LoVo (cell line): ENCODE results near the gene BEAN1.
"Not testable (repeated sequence)": the region's sequence is repeated elsewhere in the genome, so short reads cannot be mapped to it uniquely, and the experiment has no call there.

ENCODE experiments used
- DNase-seq: peaks from one replicate; pipeline ENCODE4 v3.0.0-alpha.2; 2016; ENCODE audit warnings: low spot score

BEAN1 gene

DNA sequence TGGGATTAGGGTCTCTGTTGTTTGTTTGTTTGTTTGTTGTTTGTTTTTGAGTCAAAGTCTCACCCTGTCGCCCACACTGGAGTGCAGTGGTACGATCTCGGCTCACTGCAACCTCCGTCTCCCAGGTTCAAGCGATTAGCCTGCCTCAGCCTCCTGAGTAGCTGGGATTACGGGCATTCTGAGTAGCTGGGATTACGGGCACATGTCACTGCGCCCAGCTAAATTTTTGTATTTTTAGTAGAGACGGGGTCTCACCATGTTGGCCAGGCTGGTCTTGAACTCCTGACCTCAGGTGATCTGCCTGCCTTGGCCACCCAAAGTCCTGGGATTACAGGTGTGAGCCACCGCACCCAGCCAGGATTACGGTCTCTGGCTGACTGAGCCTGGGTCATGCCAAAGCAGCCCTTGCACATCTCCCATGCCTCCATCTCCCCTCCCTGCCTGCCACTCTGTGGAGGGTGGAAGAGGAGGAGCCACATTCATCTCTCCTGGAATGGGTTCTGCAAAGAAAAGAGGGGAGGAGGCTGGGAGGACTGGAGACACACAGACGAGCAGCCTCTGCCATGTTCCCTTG lies 59.2 kb downstream of the BEAN1 start:
- DNase-seq: no peak

DNA sequence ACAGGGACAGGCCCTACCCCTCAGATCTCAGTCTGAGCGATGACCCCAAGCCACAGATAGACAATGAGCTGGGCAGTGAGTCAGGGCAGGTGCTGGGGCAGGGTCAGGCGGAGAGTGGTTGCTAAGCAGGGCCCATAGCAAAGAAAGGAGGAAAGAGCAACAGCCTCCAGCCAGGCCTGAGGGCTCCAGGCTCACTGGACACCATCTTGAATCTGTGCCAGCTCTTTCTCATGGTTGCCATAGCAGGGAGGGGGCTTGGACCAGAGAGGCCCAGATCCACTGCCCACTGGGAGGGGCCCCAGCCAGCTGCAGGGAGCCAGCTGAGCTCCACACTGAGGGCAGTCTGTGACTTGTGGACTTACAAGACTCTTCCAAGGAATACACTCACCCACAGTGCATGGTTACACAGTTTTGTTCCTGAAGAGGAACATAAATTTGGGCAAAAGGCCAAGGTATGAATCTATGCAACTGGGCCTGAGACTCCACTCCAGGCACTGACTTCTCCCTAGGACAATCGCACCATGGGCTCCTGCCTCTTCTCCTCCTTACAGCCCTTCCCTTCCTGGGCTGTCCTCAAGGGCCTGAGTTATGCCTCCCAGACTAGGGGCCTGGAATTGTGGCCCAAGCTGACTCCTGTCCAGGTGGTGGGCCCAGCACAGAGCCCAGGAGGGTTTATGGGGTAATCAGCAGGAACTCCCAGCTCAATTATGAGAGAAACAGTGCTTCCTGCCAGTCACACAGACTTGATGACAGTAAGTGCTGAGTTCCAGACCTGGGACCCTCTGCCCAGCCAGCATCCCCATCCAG lies 59.9 kb downstream of the BEAN1 start:
- no peak for DNase-seq

DNA sequence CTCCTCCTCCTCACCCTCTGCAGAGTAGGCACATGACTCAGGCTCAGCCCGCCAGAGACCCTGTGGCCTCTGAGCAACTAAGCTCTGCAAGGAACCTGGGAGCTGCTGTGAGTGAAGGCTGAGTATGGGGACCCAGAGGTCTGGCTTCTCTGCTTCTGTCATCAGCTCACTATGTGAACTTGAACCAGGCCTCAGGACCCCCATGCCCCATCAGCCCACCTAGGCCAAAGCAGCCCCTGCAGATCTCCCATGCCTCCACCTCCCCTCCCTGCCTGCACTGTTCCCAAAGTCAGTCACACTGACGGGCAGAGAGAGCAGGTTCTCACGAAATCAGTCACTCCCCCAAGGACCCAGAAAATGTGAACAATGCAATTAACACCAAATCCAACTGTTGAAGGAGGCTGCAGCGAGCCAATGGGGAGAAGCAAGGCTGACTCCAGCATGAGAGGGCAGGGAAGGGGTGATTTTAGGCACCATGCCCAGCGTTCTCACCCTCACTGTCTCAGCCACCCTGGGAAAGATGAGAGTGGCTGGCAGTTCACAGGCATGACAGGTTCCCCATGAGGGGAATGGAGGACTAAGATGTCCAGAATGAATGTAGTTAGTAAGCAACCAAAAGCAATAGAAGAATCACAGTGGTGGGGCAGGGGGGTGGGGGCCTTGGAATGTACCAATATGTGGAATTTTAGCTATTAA lies 60.6 kb downstream of the BEAN1 start:
- DNase-seq: no peak

DNA sequence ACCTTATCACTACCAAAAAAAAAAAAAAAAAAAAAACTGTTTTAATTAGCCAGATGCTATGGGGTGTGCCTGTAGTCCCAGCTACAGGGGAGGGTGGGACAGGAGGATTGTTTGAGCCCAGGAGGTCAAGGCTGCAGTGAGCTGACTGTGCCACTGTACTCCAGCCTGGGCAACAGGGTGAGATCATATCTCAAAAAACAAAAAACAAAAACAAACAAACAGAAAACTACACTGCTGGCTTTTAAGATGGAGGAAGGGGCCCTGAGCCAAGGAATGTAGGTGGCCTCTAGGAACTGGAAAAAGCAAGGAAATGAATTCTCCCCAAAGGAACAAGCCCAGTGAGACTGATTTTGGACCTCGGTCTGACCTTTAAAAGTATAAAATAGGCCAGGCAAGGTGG lies 61.4 kb downstream of the BEAN1 start:
- no peak for DNase-seq

DNA sequence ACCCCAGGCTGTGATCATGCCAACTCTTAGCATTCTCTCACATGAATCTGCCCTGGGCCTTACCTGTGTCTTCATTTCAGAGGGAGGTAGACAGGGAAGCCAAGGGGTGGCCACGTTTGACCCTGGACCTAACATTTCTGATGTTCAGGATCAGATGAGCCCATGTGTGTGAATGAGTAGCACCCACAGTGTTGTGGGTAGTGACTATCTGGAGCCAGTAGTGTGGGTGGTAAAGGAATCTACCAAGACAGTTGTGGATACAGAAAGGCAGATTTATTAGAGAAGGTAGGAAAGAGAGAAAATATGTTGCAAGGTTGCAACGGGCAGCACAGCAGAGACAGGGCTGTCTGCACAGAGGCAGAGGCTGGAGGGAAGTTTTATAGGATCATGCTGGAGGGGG lies 62.3 kb downstream of the BEAN1 start:
- DNase-seq: no peak

DNA sequence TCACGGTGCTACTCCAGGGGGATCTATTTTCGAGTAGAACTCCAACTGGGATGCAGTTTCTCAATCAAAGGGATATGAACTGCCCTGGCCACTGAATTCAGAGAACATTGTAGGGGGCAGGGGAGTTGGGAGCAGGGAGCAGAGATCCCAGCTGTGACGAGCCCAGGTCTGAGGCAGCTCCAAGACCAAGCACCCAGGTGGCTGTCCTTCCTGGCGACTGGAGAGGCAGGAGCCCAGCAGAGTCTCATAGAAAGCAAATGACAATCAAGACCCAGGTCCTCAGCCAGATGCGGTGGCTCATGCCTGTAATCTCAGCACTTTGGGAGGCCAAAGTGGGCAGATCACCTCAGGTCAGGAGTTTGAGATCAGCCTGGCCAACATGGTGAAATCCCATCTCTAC lies 62.7 kb downstream of the BEAN1 start:
- DNase-seq: no peak

DNA sequence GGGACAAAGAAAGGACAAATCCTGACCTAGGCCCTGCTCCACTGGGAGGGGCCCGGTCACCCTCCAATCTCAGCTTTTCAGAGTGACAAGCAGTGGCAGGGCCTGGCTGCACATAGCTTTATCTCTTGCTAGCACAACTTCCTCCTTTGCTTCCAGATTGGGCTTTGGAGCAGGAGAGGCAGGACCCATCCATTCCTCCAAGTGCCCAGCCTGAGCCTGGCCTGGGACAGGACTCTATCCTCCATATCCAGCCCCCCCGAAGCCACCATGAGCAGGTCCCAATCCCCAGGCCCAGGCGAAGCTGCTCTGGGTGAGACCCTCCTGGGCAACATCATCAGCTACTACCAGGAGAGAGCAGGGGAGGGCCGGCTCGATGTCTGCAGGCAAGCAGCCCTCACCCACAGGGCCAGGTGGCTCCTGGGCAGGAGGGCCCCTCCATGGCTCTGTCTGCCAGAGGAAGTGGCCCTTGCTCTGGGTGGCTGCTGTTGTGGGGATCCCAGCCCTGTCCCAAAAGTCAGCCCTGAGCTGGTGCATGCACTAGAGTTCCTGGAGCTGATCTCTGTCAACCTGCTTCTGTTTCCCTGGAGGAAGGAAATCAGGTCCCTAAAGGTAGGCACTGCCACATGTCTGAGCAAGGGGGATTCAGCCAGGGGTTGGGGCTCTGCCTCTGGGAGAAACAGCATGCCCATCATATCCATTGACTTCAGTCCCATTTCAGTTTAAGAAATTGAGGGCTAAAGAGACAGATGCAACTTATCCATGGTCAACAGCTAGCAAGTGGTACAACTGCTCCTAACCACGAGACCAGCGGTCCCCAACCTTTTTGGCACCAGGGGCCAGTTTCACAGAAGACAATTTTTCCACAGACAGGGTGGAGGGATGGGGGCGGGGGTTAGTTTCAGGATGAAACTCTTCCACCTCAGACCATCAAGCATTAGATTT lies 64.0 kb downstream of the BEAN1 start:
- no peak for DNase-seq

DNA sequence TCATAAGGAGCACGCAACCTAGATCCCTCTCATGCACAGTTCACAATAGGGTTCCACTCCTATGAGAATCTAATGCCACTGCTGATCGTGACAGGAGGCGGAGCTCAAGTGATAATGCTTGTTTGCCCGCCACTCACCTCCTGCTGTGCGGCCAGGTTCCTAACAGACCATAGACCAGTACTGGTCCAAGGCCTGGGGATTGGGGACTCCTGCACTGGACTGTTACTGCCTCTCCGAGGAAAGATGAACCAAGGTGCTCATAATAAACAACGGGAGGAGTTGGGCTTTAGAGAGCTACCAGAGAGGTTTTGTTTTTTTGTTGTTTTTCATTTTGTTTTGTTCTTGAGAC lies 64.6 kb downstream of the BEAN1 start:
- no peak for DNase-seq

DNA sequence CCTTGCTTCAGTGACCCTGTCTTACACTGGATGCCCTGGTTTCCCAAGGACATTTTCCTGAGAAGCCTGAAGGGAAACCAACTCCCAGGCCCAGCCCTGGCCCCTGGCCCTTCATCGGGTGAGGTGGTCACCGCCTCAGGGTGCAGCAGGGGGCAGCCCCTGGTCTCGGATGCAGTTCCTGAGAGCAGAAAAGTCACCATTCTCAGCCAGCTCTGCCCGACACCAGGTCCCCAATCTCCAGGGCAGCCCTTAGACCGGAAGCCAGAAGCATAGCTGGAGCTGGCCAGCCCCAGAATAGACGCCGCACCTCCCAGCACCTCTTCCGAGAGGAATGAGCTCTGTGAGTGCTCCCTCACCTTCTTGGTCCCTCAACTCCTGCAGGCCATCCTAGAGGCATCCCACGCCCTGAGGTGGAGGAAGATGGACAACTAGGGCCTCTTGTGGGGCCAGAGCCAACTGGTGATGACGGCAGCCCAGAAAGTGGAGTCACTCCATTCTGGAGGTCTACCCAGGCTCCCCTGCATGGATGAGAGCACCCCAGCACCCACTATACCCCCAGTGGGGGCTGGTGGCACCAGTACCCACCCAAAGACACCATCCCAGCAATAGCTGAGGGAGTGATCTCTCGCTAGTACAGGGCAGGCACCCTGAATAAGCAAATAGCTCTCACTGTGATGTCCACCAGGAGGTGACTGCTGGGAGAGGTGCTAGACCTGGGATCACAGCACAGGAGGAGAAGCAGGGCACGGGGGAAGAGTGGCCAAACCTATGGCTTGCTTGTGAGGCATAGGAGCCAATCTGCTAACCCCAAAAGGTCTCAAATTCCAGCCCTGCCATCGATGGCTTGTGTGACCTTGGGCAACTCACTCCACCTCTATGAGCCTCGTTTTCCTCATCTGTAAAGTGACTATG lies 66.7 kb downstream of the BEAN1 start:
- DNase-seq: no peak

DNA sequence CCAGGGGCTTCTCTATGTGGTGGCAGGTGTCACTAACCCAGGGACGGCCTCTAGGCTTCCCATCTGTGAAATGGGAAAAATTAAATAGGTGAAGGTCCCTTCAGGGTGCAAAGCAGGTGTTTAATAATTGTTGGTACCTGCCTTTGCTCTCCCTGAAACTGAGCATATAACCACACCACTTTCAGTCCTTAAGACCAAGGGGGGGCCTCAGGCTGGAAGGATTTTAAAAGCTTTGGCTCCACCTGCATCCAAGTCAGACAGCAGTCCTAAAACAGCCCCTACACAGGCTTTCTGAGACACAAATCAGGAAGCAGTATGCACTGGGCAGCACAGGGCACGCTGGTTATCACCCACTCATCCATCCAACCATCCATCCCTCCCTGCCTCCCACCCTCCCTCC lies 67.8 kb downstream of the BEAN1 start:
- DNase-seq: no peak

DNA sequence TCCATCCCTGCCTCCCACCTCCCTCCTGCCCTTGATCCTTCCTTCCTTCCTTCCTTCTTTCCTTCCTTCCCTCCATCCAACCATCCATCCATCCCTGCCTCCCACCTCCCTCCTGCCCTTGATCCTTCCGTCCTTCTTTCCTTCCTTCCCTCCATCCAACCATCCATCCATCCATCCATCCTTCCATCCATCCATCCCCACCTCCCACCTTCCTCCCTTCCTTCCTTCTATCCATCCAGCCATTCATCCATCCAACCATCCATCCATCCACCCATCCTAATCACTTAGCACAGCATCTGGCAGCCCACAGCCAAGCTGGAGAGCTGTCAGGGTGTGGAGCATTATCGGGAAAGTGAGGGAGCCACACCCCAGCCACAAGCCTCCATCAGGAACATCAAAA lies 68.3 kb downstream of the BEAN1 start:
- DNase-seq: no peak

DNA sequence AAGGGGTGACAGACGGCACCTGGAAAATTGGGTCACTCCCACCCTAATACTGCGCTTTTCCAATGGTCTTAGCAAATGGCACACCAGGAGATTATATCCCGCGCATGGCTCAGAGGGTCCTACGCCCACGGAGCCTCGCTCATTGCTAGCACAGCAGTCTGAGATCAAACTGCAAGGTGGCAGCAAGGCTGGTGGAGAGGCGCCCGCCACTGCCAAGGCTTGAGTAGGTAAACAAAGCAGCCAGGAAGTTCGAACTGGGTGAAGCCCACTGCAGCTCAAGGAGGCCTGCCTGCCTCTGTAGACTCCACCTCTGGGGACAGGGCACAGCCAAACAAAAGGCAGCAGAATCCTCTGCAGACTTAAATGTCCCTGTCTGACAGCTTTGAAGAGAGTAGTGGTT lies 69.1 kb downstream of the BEAN1 start:
- DNase-seq: not testable (repeated sequence)

DNA sequence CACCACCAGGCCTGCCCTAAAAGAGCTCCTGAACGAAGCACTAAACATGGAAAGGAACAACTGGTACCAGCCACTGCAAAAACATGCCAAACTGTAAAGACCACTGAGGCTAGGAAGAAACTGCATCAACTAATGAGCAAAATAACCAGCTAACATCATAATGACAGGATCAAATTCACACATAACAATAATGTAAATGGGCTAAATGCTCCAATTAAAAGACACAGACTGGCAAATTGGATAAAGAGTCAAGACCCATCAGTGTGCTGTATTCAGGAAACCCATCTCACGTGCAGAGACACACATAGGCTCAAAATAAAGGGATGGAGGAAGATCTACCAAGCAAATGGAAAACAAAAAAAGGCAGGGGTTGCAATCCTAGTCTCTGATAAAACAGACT lies 70.8 kb downstream of the BEAN1 start:
- DNase-seq: not testable (repeated sequence)

DNA sequence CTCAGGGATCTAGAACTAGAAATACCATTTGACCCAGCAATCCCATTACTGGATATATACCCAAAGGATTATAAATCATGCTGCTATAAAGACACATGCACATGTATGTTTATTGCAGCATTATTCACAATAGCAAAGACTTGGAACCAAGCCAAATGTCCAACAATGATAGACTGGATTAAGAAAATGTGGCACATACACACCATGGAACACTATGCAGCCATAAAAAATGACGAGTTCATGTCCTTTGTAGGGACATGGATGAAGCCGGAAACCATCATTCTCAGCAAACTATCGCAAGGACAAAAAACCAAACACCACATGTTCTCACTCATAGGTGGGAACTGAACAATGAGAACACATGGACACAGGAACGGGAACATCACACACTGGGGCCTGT lies 74.5 kb downstream of the BEAN1 start:
- not testable (repeated sequence) for DNase-seq

DNA sequence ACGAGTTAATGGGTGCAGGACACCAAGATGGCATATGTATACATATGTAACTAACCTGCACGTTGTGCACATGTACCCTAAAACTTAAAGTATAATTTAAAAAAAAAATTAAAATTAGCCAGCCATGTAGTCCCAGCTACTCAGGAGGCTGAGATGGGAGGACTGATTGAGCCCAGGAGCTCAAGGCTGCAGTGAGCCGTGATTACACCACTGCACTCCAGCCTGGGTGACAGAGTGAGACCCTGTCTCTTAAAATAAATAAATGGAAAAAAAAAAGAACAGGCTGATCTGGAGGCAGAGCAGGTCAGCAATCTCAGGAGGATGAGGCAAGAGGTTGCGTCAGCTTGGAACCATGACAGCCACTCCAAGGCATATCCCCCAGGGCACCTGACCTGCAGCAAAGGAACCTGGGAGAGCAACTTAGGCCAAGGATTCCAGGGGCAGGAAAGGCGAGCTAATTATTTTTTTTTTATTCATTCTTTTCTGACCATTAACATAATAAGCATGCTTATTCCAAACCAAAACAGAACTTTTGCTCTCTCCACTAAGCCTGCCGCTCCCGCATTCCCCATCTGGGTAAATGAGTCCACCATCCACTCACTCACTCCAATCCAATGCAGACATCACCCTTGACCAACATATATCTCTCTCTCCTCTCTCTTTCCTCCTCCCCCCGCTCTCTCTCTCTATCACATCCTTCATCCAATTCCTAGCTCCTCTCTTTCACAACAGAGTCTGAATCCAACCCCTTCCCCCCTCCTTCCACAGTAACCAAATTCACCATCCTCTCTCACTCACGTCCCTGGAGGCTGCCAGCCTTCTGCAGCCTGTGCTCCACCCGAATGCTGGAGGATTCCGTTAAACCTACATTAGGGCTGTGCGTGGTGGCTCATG lies 75.2 kb downstream of the BEAN1 start:
- DNase-seq: no peak

DNA sequence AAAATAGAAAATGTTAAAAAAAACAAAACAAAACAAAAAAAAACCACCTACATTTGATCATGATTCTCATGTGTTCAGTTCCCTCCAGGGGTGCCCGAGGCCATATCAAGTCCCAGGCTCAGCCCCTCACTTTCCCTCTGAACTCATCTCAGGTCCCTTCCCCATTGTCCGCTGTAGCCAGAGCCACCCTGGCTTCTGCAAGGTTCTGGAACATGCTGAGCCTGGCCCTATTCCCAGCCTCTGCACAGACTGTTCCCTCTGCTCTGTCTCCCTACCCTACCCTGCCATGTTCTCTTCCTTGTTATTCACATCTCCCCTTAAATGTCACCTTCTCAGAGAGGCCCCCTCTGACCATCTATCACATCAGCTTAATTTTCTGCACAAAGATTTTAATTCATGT lies 75.9 kb downstream of the BEAN1 start:
- no peak for DNase-seq

DNA sequence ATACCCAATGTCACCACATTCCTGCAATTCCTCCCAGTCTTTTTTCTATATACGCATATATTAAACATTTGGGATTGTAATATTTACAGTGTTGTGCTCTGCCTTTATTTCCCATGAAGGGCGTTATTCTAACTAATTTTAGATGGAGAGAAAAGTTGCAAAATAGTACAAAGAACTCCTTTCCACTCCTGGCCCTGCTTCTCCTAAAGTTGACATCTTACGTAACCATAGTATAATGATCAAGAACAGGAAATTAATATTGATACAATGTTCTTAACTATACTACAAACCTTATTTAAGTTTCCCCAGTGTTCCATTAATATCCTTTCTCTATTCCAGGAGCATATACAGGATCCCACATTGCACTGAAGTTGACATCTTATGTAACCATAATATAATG lies 76.5 kb downstream of the BEAN1 start:
- no peak for DNase-seq

DNA sequence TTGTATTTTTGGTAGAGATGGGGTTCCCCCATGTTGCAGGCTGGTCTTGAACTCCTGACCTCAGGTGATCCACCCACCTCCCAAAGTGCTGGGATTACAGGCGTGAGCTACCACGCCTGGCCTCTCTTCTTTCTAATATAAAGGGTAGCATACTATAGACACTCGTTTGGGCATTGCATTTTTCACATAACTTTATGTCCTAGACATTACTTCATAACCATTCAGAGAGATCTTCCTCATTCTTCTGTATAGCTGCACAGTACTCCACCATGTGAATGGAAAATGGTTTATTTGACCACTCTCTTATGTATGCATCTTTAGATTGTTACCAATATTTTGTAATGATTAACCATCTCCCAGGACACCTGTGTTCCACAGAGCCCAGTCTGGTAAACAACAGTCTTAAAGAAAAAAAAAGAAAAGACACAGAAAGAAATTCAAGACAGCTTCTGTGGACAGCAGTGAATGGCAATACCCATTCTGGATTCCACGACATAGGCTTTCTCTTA lies 80.7 kb downstream of the BEAN1 start:
- no peak for DNase-seq

DNA sequence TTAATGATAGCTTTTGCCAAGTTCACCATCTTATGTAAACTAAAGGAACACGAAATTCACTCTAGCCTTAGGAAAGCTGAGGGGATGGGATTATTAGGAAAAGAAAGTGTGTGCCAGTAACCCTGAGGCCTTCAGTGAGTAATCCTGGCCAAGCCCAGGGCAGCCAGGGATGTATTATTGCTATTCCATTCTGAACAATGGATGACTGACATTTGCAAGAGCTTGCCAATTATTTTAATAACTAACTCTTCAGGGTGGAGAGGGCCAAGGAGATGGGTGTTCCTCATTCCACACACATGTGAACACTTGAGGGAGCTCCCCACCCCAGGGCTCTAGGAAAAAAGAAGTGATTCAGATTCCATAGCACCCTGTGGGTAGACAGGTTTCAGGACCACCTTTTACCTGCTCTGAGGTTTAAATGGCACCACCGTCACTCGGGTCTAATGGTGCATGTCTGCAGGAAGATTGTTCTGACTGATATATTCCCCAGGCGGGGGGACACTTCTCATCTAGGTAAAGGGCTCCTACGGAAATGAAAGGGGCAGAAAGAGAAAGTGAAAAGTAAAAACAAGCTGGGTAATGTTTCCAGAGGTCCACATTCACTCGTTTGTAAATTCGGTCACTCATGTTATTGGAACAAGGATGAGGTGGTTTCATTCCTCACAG lies 81.3 kb downstream of the BEAN1 start:
- DNase-seq: peak; percentile 58
